AG04450 (cell line): ENCODE results near the gene PDE10A. TPM values are rescaled to one million over a fixed set of nuclear protein-coding genes. Genes with fewer than 3 reads are reported as not detected.

Source experiments
- CTCF ChIA-PET: fragments of 300-600, 350-600 bp; formaldehyde crosslinking; extraction: SDS; loops from one replicate; lab custom pipeline; 2022; ENCODE audit warnings: antibody characterized with exemption, inconsistent platforms; lab: Charles Lee
- POLR2A ChIA-PET: fragments of 350-600 bp; formaldehyde crosslinking; extraction: SDS; loops from one replicate; lab custom pipeline; 2021; ENCODE audit warnings: antibody characterized with exemption, inconsistent platforms; lab: Yijun Ruan, JAX
- DNase-seq: peaks from one replicate; pipeline ENCODE4 v3.0.0-alpha.2; 2011; ENCODE audit warnings: low read depth, low spot score
- H3K27ac ChIP-seq: one replicate; pipeline ENCODE4 v1.5.1; 2012; ENCODE audit warnings: low read depth, low read length, control low read depth
- H3K27me3 ChIP-seq: one replicate; pipeline ENCODE4 v1.6.0; 2012; ENCODE audit warnings: low read length; ENCODE audit not compliant: control insufficient read depth, insufficient read depth
- H3K4me3 ChIP-seq: 2 replicates; pipeline ENCODE4 v1.5.1; 2011; ENCODE audit warnings: mild to moderate bottlenecking, low read depth, low read length, control low read depth
- H3K9me3 ChIP-seq: 2 replicates; pipeline ENCODE4 v1.5.1; 2012; ENCODE audit warnings: low read length; ENCODE audit not compliant: control insufficient read depth, insufficient read depth
- polyA plus RNA-seq: library from polyadenylated mRNA; depleted of rRNA; stranded (reverse); fragments of >200 nt; gene quantifications from 2 replicates; pipeline ENCODE4 v1.2.3, GENCODE V29; 2011
- TF ChIP-seq, protein P1 (sequence below): IDR thresholded peaks from 2 replicates; pipeline ENCODE4 v1.5.1; 2011; ENCODE audit warnings: low read depth, low read length, control low read depth, inconsistent platforms

PDE10A gene
- polyA plus RNA-seq, 1 experiment: 7.8 TPM

DNA sequence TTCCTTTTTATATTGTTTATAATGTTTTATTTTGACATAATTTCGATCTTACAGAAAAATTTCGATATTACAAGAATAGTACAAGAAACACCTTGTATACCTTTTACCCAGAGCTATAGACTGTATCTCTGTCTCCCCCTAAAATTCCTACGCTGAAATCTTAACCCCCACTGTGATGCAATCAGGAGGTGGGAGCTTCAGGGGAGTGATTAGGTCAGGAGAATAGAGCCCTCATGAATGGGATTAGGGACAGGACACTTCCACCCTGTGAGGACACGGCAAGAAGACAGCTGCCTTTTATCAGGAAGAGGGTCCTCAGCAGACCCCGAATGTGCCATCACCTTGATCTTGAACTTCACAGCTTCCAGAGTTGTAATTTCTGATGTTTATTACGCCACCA, 204.9 kb downstream of the PDE10A start:
- no peaks in the 10 kb centered on the region for H3K27me3 ChIP-seq
- H3K27ac ChIP-seq: no peak overlapping the region
- DNase-seq: no peak
- TF ChIP-seq, protein P1, sequence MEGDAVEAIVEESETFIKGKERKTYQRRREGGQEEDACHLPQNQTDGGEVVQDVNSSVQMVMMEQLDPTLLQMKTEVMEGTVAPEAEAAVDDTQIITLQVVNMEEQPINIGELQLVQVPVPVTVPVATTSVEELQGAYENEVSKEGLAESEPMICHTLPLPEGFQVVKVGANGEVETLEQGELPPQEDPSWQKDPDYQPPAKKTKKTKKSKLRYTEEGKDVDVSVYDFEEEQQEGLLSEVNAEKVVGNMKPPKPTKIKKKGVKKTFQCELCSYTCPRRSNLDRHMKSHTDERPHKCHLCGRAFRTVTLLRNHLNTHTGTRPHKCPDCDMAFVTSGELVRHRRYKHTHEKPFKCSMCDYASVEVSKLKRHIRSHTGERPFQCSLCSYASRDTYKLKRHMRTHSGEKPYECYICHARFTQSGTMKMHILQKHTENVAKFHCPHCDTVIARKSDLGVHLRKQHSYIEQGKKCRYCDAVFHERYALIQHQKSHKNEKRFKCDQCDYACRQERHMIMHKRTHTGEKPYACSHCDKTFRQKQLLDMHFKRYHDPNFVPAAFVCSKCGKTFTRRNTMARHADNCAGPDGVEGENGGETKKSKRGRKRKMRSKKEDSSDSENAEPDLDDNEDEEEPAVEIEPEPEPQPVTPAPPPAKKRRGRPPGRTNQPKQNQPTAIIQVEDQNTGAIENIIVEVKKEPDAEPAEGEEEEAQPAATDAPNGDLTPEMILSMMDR: no peak
- POLR2A ChIA-PET: no interaction called here
- H3K9me3 ChIP-seq: no peaks in the 10 kb centered on the region
- CTCF ChIA-PET: interaction anchor here (0.7 kb wide), 1 partner anchor 18 kb away, joined by 3 read pairs; no protein-coding TSS in a partner anchor
- no peak overlapping the region for H3K4me3 ChIP-seq

DNA sequence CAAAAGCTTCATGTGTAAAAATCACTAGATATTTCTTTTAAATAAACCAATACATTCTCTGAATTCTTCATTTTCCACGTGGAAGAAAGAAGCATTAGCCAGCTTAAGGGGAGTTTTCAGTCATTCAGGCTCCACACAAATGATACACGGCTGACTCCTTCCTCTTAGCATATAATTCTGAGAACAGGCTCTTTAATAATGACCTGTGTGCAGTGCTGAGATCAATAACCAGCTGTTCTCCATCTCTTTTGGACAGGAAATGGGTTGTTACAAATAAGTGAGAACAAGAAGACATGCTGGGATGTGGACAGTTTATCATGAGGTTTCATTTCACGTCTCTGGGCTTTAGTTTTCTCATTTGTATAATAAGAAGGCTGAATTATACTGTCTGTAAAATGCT, 206.8 kb downstream of the PDE10A start:
- Histone ChIP-seq H3K27me3 (no peaks in the 10 kb centered on the region), H3K4me3 (no peak overlapping the region), H3K27ac (no peak overlapping the region), H3K9me3 (no peaks in the 10 kb centered on the region)
- POLR2A ChIA-PET: no interaction called here
- TF ChIP-seq, protein P1: no peak
- CTCF ChIA-PET: interaction anchor here (0.5 to 2.3 kb wide), 3 partner anchors 7 to 16 kb away, joined by 3 to 11 read pairs (median 3); no protein-coding TSS in a partner anchor
- no peak for DNase-seq

GRCh38 chr6:165455488-165455887, 207.6 kb downstream of the PDE10A start:
- CTCF ChIA-PET: interaction anchor here (2.3 kb wide), 1 partner anchor 15 kb away, joined by 11 read pairs; no protein-coding TSS in a partner anchor
- TF ChIP-seq, protein P1: no peak
- no peak for DNase-seq
- Histone ChIP-seq H3K27ac (no peak overlapping the region), H3K27me3 (no peaks in the 10 kb centered on the region), H3K4me3 (no peak overlapping the region), H3K9me3 (peaks cover 2% of the 10 kb centered on the region; the same call in 1 of the 2 replicates)
- POLR2A ChIA-PET: no interaction called here

DNA sequence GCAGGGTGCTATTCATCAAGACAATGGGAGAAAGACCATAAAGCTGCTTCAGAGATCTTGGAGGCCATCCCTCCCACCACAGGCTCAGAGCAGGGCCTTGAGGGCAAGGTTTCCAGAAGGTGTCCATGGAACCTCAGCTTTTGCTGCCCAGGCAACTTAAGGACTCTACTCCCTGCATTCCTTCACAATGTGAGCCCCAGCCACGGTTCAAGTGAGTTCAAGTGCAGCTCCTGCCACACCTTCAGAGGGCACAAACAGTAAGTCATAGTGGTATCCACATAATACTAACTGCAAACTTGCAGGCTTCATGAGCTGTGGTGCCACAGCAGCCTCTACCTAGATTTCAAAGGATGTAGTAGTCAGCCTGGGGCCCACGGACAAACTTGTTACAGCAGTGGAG, 209.6 kb downstream of the PDE10A start:
- Histone ChIP-seq H3K27ac (no peak overlapping the region), H3K4me3 (no peak overlapping the region), H3K27me3 (no peaks in the 10 kb centered on the region), H3K9me3 (peaks cover 2% of the 10 kb centered on the region; the same call in 1 of the 2 replicates)
- CTCF ChIA-PET: no interaction called here
- TF ChIP-seq, protein P1: no peak
- DNase-seq: no peak
- POLR2A ChIA-PET: no interaction called here

- CTCF ChIA-PET: no interaction called here
- no peak for DNase-seq
Measured at GRCh38 chr6:165451838-165452237, 211.2 kb downstream of the PDE10A start.

More at GRCh38 chr6:165451838-165452237, 211.2 kb downstream of the PDE10A start:
- no peak overlapping the region for H3K4me3 ChIP-seq
- no peak overlapping the region for H3K27ac ChIP-seq
- POLR2A ChIA-PET: no interaction called here
- no peaks in the 10 kb centered on the region for H3K27me3 ChIP-seq
- TF ChIP-seq, protein P1: no peak
- peaks cover 2% of the 10 kb centered on the region for H3K9me3 ChIP-seq
